ENCODE results near the gene PTPN1.

- TF ChIP-seq POLR2A (IDR thresholded peaks at IDR 0.05) (no peak), CTCF (IDR thresholded peaks at IDR 0.05 in 8 of 11, conservative IDR thresholded peaks at IDR 0.05 in 3 of 11) (no peak), POLR2AphosphoS5 (IDR thresholded peaks at IDR 0.05) (no peak)
Measured at GRCh38 chr20:50482396-50482981, 27.7 kb upstream of the PTPN1 start.
